Brain microvascular endothelial cell (primary cell): ENCODE data around the gene C7orf57.
"Not testable (repeated sequence)": the region's sequence is repeated elsewhere in the genome, so short reads cannot be mapped to it uniquely, and the experiment has no call there.

ENCODE experiments used
- DNase-seq: peaks from one replicate; pipeline ENCODE4 v3.0.0-alpha.2; 2020
- H3K27ac ChIP-seq: fragments of 250-450 bp; sonication (Bioruptor Pico); 2 replicates; pipeline ENCODE4 v1.5.1; 2020; ENCODE audit warnings: mild to moderate bottlenecking, moderate library complexity
- H3K27me3 ChIP-seq: fragments of 250-450 bp; sonication (Bioruptor Pico); replicated peaks from 2 replicates; pipeline ENCODE4 v1.5.1; 2020; ENCODE audit warnings: mild to moderate bottlenecking
- H3K36me3 ChIP-seq: fragments of 250-450 bp; sonication (Bioruptor Pico); replicated peaks from 2 replicates; pipeline ENCODE4 v1.5.1; 2020; ENCODE audit warnings: mild to moderate bottlenecking
- H3K4me3 ChIP-seq: 2 replicates; pipeline ENCODE4 v1.5.1; 2011; ENCODE audit warnings: low read depth, mild to moderate bottlenecking, control low read depth, low read length, moderate library complexity
- in situ Hi-C: cut with HindIII; loops from 2 replicates; pipeline ENCODE4 v1.10.0; 2017; ENCODE audit warnings: low sequenced_read_pairs, low pct_ligation_motif_present
- TF ChIP-seq, protein P1 (sequence below): IDR thresholded peaks from 2 replicates; pipeline ENCODE4 v1.5.1; 2011; ENCODE audit warnings: low read depth, mild to moderate bottlenecking, moderate library complexity, low read length, control low read depth, inconsistent platforms; ENCODE audit errors: missing control alignments

Gene C7orf57

GRCh38 chr7:48078470-48078869 is 43.1 kb downstream of the C7orf57 start:
- in situ Hi-C loops: no loop called here
- no peak for DNase-seq
- TF ChIP-seq, protein P1, sequence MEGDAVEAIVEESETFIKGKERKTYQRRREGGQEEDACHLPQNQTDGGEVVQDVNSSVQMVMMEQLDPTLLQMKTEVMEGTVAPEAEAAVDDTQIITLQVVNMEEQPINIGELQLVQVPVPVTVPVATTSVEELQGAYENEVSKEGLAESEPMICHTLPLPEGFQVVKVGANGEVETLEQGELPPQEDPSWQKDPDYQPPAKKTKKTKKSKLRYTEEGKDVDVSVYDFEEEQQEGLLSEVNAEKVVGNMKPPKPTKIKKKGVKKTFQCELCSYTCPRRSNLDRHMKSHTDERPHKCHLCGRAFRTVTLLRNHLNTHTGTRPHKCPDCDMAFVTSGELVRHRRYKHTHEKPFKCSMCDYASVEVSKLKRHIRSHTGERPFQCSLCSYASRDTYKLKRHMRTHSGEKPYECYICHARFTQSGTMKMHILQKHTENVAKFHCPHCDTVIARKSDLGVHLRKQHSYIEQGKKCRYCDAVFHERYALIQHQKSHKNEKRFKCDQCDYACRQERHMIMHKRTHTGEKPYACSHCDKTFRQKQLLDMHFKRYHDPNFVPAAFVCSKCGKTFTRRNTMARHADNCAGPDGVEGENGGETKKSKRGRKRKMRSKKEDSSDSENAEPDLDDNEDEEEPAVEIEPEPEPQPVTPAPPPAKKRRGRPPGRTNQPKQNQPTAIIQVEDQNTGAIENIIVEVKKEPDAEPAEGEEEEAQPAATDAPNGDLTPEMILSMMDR: no peak
- no peak overlapping the region for H3K4me3 ChIP-seq
- no peaks in the 10 kb centered on the region for H3K27me3 ChIP-seq
- H3K27ac ChIP-seq: no peak overlapping the region
- H3K36me3 ChIP-seq: no peaks in the 10 kb centered on the region

- DNase-seq, H3K36me3 ChIP-seq, H3K27me3 ChIP-seq, in situ Hi-C loops, H3K27ac ChIP-seq, H3K4me3 ChIP-seq: not testable (repeated sequence)
These were observed 47.0 kb downstream of the C7orf57 start for GRCh38 chr7:48082378-48082777.

GRCh38 chr7:48083114-48083830 is 47.9 kb downstream of the C7orf57 start:
- in situ Hi-C loops: no loop called here
- Histone ChIP-seq H3K36me3 (no peaks in the 10 kb centered on the region), H3K4me3 (no peak overlapping the region), H3K27me3 (no peaks in the 10 kb centered on the region), H3K27ac (peak overlapping the region; percentile 72)
- TF ChIP-seq, protein P1: no peak
- DNase-seq: peak; percentile 75

DNA sequence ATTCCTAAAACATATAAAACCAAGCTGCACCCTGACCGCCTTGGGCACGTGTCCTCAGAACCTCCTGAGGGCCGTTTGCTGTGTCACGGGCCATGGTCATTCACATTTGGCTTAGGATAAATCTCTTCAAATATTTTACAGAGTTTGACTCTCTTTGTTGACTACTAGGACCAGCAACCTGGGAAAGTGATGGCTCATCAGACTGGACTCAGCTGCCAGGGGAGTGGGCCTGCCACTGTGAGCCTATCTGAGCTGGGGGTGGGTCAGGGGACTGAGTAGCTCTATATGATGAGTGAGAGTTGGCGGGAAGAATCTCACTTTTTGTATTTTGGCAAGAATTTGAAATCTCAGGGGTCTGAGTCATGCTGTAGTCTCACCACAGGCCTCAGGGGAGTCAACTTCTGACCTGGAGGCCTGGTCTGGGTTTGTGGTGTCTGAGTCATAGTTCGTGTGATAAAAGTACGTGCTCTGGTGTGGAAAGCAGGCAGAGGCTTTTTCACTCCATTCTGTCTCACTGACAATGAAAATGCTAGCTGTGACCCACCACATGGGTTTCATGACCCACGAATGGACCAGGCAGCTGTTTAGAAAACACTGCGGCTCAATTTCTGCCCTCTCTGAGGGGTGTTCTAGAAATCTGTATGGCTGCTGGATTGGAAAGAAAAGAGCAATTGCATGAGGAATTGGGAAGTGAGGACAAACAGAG is 49.5 kb downstream of the C7orf57 start:
- TF ChIP-seq, protein P1: no peak
- Histone ChIP-seq H3K27me3 (no peaks in the 10 kb centered on the region), H3K27ac (peak overlapping the region; percentile 51), H3K4me3 (no peak overlapping the region), H3K36me3 (no peaks in the 10 kb centered on the region)
- in situ Hi-C loops: no loop called here
- peak; percentile 98 for DNase-seq

GRCh38 chr7:48085433-48085791 is 50.1 kb downstream of the C7orf57 start:
- in situ Hi-C loops: no loop called here
- peak overlapping the region; percentile 51 for H3K27ac ChIP-seq
- DNase-seq: no peak
- H3K36me3 ChIP-seq: no peaks in the 10 kb centered on the region
- TF ChIP-seq, protein P1: no peak
- no peak overlapping the region for H3K4me3 ChIP-seq
- no peaks in the 10 kb centered on the region for H3K27me3 ChIP-seq

- in situ Hi-C loops: no loop called here
- Histone ChIP-seq H3K4me3 (no peak overlapping the region), H3K27ac (no peak overlapping the region), H3K27me3 (no peaks in the 10 kb centered on the region), H3K36me3 (no peaks in the 10 kb centered on the region)
- no peak for DNase-seq
- TF ChIP-seq, protein P1: no peak
These were observed 50.6 kb downstream of the C7orf57 start for GRCh38 chr7:48085942-48086341.
